HG03159 (cell line): Measurements from ENCODE around the gene KCNH4.
"Not testable (repeated sequence)": the region's sequence is repeated elsewhere in the genome, so short reads cannot be mapped to it uniquely, and the experiment has no call there.

ENCODE experiments used
- ATAC-seq: cut with Tn5 transposase; IDR thresholded peaks from one replicate; pipeline ENCODE4 v1.9.1; 2021; ENCODE audit warnings: mild to moderate bottlenecking, moderate library complexity; ENCODE audit not compliant: unreplicated experiment

KCNH4 gene

GRCh38 chr17:42180922-42181850 is at the start of gene KCNH4:
Gene KCNH4, minus strand, starts transcription at chr17:42181142. Its CDS starts 197 bp downstream, at chr17:42180945.
- no peak for ATAC-seq

DNA sequence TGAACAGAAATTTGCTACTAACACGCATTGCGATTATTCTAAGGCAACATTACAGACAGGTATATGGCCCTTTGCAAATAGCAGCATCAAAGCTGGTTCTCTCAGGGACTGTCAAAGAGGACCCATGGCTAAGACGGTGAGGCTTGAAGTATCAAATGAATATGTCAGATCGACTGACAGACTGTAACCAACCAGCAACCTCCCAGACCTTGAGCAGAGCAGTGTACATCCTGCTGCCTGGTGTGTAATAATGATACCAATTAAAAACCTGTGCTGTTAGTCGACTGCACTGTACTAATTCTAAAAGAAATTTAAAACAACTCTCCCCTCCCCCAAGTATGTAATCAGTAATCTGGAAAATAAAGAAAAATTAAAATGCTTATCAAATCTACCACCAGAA is 49.3 kb upstream of the KCNH4 start:
- no peak for ATAC-seq

DNA sequence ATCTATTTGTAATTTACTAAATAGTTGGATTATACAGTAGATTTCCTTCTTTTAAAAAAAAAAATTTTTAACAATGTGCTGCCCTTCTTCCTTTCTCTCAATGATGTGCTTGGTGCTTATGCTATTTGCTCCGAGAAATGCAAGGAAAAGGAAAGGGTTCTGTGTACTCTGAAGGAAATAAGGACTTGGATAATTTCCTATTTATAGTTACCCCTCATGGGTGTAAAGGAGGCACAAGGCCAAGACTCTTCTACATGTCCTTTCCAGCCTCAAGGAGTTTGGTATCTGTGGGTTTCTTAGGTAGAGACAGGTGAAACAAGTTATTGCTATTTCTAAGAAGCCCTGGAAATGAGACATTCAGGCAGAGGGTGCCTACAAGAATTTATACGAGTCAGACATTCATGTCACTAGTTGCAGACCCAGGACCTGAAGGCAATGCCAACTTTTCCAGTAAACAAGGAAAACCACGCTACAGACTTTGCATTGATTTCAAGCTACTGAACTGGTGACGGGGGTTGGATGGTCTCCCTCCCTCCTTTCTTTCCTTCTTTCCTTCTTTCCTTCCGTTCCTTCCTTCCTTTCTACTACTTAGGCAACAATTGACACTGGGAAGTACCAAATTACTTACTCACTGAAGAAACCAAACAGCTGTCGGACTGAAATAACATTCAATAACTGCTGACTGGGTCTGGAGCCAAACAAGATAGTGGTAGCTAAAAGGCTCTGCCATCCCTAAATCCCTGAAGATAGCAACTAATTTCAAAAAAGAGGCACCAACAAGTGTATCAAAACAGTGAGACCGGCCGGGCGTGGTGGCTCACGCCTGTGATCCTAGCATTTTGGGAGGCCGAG is 47.1 kb upstream of the KCNH4 start:
- no peak for ATAC-seq

DNA sequence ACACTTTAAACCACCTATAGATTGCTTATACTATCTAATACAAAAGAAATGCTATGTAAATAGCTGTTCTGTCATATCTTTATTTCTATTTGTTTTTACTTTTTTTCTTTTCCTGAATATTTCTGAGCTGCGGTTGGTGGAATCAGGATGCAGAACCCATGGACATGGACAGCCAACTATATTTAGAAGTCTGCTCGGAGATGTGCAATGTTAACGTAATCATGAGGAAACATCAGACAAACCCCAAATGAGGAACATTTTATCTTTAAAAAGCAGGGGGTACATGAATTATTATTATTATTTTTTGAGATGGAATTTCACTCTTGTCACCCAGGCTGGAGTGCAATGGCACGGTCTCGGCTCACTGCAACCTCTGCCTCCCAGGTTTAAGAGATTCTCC is 44.7 kb upstream of the KCNH4 start:
- no peak for ATAC-seq

DNA sequence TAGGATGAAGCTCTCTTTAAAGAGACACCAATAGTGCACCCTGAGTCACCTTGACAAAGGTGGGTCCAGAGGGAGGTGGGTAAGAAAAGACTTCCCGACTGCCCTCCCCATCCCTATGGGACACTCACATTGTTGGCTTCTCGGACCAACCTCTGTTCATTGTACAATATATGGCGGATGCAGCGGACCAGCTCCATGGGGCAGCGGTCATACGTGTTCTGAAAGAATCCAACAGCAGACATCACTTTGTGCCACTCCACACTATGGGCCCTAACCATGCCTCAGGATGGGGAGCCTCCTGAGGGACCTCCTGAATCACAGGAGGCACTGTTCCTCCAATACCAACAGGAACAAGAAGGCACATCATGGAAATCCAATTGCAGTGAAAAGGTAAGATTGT is 43.7 kb upstream of the KCNH4 start:
- ATAC-seq: no peak

- ATAC-seq: no peak
These were observed 41.2 kb upstream of the KCNH4 start for GRCh38 chr17:42221886-42222745.

DNA sequence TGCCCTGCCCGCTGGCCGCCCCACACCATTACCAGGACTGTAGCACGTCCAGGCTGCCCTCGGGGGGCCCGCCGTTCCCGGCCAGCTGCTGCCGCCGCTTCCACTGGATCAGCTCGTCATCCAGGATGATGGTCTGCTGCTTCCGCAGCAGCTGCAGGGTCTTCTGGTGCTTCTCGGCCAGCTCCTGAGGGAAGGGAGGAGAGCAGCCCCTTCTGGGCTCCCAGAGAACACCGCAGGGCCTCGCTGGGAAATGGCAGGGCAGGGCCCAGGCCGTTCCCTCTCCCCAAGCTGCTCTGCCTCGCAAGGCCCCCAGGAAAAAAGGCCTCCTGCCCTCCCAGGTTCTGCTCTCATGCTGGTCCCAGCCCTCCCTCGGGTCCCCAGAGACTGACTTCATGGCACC is 38.3 kb upstream of the KCNH4 start:
- not testable (repeated sequence) for ATAC-seq

DNA sequence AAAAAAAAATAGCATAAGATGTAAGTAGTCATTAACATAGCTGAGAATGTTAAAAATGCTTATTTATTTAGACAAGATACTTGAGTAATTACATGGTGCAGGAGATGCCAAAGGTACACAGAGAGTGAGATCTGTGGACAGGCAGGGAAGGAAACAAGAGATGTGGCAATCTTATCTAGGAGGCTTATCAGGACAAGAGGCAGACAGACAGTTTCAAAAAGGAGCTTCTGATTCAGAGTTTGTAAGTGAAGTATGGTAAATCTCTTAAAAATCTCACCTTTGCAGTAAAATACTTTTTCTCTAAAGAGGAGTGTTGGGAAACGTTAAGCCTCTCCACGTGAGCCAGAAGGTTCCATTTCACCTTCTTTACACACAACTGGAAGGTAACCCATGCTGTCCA is 33.2 kb upstream of the KCNH4 start:
- no peak for ATAC-seq

DNA sequence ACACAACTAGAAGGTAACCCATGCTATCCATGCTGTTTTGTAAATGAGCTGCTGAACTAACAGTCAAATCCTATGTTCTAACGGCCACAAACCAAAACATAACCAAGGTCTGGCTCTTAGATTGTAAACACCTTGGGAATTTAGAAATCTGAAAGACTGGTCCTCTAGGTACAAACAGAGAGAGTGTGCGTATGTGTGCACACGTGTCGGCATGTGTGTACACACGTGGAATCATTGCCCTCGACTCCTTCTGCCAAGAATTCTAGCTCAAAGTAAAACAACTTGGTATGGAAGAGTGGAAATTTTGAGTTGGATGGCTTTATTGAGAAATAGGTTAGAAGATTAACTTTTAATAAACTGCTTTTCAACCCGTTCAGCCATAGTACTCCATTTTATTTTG is 31.4 kb upstream of the KCNH4 start:
- ATAC-seq: no peak

DNA sequence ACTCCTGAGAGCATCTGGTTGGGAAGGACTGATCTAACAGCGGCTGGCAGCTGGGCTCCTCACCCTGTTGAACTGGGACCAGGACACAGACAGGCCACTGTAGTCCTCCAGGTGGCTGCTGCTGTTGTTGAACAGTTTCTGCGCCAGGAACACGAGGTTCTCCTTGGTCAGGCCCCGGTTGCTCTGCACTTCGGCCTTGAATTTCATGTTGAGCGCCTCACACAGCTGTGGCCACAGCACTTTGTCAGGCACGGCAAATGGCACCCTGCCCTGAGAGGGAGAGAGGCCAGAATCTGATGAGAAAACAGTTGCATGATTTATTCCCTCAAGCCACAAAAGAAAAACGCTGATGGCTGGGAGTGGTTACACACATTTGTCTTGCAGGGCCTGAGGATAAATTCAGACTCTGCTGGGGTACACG is 31.0 kb upstream of the KCNH4 start:
- ATAC-seq: not testable (repeated sequence)

DNA sequence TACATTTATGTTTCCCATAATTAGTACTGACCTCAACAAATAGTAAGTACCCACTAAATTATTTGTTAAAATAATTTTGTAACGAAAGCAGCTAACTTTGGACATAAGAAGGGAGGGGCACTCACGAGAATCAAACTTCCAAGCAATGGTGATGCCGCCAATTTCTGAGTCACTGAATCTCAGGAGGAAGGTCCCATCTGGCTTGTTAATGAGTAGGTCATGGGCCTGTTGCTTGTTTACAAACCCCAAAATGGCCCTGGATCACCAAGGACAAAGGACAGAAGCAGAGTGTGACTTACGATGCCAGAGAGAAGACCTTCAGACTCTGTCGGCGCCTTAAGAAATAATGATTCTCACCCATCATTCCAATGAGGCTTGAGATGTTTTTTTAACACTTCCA is 29.1 kb upstream of the KCNH4 start:
- ATAC-seq: no peak

DNA sequence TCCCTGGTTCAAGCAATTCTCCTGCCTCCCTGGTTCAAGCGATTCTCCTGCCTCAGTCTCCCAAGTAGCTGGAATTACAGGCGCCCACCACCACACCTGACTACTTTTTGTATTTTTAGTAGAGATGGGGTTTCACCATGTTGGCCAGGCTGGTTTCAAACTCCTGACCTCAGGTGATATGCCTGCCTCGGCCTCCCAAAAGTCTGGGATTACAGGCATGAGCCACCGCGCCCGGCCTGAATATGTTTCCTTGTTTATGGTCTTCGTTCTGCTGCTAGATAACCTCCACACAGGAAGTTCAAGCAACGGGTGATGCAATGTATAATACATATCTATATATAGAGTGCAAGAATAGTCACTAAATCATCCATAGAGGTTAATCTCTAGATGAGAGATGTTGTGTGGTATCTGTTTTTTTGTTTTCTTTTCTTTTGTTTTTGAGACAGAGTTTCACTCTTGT is 25.2 kb upstream of the KCNH4 start:
- ATAC-seq: not testable (repeated sequence)

DNA sequence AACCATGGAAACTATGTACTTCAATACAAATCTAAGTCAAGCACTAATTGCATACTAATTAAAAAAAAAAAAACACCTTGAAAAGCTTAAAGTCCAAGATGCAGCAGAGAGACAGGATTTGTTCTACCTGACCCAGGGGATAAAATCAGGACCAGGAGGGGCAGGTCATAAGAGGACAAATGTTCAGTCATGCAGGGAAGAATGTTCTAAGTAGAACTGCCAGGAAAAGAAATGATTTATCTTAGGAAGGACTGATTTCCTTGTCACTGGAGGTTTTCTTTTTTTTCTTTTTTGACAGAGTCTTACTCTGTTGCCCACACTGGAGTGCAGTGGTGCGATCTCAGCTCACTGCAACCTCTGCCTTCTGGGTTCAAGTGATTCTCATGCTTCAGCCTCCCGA is 22.4 kb upstream of the KCNH4 start:
- no peak for ATAC-seq

DNA sequence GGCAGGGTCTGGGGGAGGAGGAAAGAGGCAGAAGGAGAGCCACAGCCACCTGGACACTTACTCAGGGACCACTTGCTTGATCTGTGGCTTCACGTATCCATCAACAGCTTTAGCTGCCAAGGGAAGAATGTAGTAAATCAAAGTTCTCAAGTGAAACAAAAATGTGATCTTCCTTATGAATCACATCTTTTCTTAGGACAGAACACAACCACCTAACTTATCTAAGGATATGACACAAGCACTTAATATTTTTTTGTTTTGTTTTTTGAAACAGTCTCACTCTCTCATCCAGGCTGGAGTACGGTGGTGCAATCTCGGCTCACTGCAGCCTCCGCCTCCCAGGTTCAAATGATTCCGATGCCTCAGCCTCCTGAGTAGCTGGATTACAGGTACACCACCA is 21.8 kb upstream of the KCNH4 start:
- no peak for ATAC-seq

GRCh38 chr17:42202159-42202558 is 21.2 kb upstream of the KCNH4 start:
- ATAC-seq: no peak

GRCh38 chr17:42201458-42201772 is 20.5 kb upstream of the KCNH4 start:
- no peak for ATAC-seq

DNA sequence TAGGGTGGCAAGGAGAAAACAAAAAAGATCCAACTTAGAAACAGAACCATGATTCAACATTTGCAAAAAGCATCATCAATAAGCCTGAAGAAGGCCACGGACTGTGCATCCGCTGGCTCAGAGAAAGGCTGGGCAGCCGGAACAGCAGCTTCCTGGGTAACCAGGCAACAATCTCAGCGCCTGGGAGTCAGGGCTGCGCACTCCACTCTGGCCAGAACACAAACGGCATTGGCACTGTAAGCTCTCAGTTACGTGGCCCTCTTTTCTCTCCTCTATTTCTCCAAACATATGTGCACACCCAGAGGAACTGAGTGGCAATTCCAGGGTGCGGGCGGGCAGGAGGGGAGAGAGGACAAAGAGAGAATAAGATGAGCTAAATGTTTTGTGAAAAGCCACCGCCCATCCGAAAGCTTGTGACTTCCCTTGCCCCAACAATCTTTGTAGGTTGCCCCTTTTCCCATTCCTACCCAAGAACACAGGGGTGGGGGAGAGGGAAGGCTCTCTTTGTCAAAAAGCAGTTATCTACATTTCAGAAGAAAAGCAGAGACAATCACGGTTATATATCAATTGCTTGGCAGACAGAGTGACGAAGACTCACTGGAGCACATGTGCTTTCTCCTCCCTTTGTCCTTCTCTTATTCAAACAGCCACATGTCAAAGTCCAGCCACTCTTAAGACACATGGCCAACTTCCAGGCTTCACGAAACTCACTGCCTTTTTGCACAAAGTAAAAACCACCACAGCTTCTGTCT is 19.9 kb upstream of the KCNH4 start:
- ATAC-seq: no peak

DNA sequence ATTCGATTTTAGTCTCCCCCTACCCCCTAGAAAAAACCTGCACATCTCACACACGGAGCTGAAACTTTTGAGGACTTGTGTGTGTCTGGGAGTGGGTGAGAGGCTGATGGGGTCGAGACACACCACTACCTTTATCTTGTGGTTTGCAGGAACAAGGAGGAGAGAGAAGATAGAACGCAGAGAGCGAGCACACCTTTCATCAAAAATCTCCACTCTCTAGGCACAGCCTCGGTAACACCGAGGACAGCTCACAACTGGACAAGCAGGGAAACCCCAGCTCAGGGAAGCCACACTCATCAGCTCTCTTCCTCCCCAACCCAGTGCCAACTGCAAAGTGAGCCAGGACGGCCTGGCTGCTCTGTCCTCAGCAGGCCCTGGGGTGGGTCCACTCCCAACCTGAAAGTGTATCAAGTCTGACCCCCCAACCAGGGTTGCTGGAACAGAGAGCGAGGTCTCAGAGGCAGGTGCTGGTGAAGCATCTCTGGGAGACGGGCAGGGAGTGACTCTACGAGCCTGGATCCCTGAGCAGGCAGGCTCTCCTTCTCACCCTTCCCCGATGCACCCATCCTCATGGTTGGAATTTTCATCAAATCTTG is 18.6 kb upstream of the KCNH4 start:
- no peak for ATAC-seq

- ATAC-seq: no peak
These were observed 18.0 kb upstream of the KCNH4 start for GRCh38 chr17:42198897-42199296.
